SK-N-SH treated with all-trans-retinoic acid at 6 μM for 48 hours (cell line): ENCODE measurements around the gene MIOS.

Experiments used
- ARNTL ChIP-seq: fragments of 450-650 bp; formaldehyde crosslinking; IDR thresholded peaks from 2 replicates; pipeline ENCODE4 v1.5.0; 2020; ENCODE audit warnings: low read depth, mild to moderate bottlenecking, moderate library complexity, borderline replicate concordance
- CREB5 ChIP-seq: fragments of 250-450 bp; sonication (Bioruptor Pico); IDR thresholded peaks from 2 replicates; pipeline ENCODE4 v1.5.1; 2020; ENCODE audit warnings: low read depth, mild to moderate bottlenecking, moderate library complexity
- CSDC2 ChIP-seq: fragments of 250-450 bp; sonication (Bioruptor Pico); IDR thresholded peaks from 2 replicates; pipeline ENCODE4 v1.5.0; 2020; ENCODE audit warnings: mild to moderate bottlenecking, moderate library complexity
- ESRRG ChIP-seq: fragments of 250-450 bp; sonication (Bioruptor Pico); IDR thresholded peaks from 2 replicates; pipeline ENCODE4 v1.6.1; 2021; ENCODE audit warnings: mild to moderate bottlenecking
- GLIS3 ChIP-seq: fragments of 250-450 bp; sonication (Bioruptor Pico); IDR thresholded peaks from 2 replicates; pipeline ENCODE4 v1.5.0; 2020; ENCODE audit warnings: mild to moderate bottlenecking, moderate library complexity
- ISL1 ChIP-seq: fragments of 250-450 bp; sonication (Bioruptor Pico); IDR thresholded peaks from 2 replicates; pipeline ENCODE4 v2.1.2; 2022; ENCODE audit warnings: mild to moderate bottlenecking, moderate library complexity
- OSR1 ChIP-seq: fragments of 250-450 bp; sonication (Bioruptor Pico); IDR thresholded peaks from 2 replicates; pipeline ENCODE4 v1.8.0; 2022; ENCODE audit warnings: moderate library complexity, mild to moderate bottlenecking, inconsistent platforms
- PATZ1 ChIP-seq: fragments of 250-450 bp; sonication (Bioruptor Pico); IDR thresholded peaks from 2 replicates; pipeline ENCODE4 v1.8.0; 2020; ENCODE audit warnings: mild to moderate bottlenecking, moderate library complexity, borderline replicate concordance
- RARB ChIP-seq: fragments of 250-450 bp; sonication (Bioruptor Pico); IDR thresholded peaks from 2 replicates; pipeline ENCODE4 v1.8.0; 2021; ENCODE audit warnings: mild to moderate bottlenecking, moderate library complexity
- SNAI2 ChIP-seq: fragments of 250-450 bp; sonication (Bioruptor Pico); IDR thresholded peaks from 2 replicates; pipeline ENCODE4 v1.5.0; 2020; ENCODE audit warnings: mild to moderate bottlenecking, moderate library complexity
- TCF4 ChIP-seq: fragments of 250-450 bp; sonication (Bioruptor Pico); IDR thresholded peaks from 2 replicates; pipeline ENCODE4 v1.8.0; 2021; ENCODE audit warnings: mild to moderate bottlenecking, moderate library complexity, borderline replicate concordance
- ZFP3 ChIP-seq: fragments of 250-450 bp; sonication (Bioruptor Pico); IDR thresholded peaks from 2 replicates; pipeline ENCODE4 v1.5.0; 2020; ENCODE audit warnings: mild to moderate bottlenecking, moderate library complexity
- ZFP30 ChIP-seq: fragments of 450-650 bp; formaldehyde crosslinking; IDR thresholded peaks from 2 replicates; pipeline ENCODE4 v1.5.0; 2022; ENCODE audit warnings: mild to moderate bottlenecking, moderate library complexity

GRCh38 chr7:7647495-7648036 lies 80.9 kb downstream of the MIOS start:
- TF ChIP-seq RARB (no peak), ARNTL (no peak), TCF4 (CRISPR knock-in tag) (no peak), ZFP3 (CRISPR knock-in tag) (no peak), PATZ1 (CRISPR knock-in tag) (no peak), ESRRG (CRISPR knock-in tag) (no peak), CREB5 (CRISPR knock-in tag) (no peak), ISL1 (no peak), ZFP30 (CRISPR knock-in tag) (no peak), SNAI2 (no peak), GLIS3 (CRISPR knock-in tag) (no peak), CSDC2 (no peak), OSR1 (CRISPR knock-in tag) (no peak)
